Mesendoderm (in vitro differentiated cells): Measurements from ENCODE around the gene ACAT2.
A peak's percentile ranks its signal among the peaks of the same experiment; 100 is the strongest.
"Not testable (repeated sequence)": the region's sequence is repeated elsewhere in the genome, so short reads cannot be mapped to it uniquely, and the experiment has no call there.

ENCODE experiments used
- DNase-seq: peaks from one replicate; pipeline ENCODE4 v3.0.0; 2013
- H2AK5ac ChIP-seq: 2 replicates; pipeline ENCODE4 v1.6.1; 2013; ENCODE audit warnings: low read length, inconsistent platforms
- H2BK120ac ChIP-seq: 2 replicates; pipeline ENCODE4 v1.6.1; 2013; ENCODE audit warnings: low read depth, mild to moderate bottlenecking, low read length, moderate library complexity, mixed read lengths
- H2BK15ac ChIP-seq: replicated peaks from 2 replicates; pipeline ENCODE4 v1.6.1; 2013; ENCODE audit warnings: low read depth, mild to moderate bottlenecking, moderate library complexity
- H2BK5ac ChIP-seq: 2 replicates; pipeline ENCODE4 v1.6.1; 2013; ENCODE audit warnings: low read length, inconsistent platforms
- H3K18ac ChIP-seq: 2 replicates; pipeline ENCODE4 v1.6.1; 2013; ENCODE audit warnings: mild to moderate bottlenecking, low read length, mixed read lengths
- H3K23ac ChIP-seq: one replicate; pipeline ENCODE4 v1.6.1; 2013; ENCODE audit warnings: low read length
- H3K27ac ChIP-seq: 2 replicates; pipeline ENCODE4 v1.5.1; 2013; ENCODE audit warnings: low read depth, mild to moderate bottlenecking, inconsistent platforms, low read length, moderate library complexity
- H3K27me3 ChIP-seq: 2 replicates; pipeline ENCODE4 v1.6.1; 2013; ENCODE audit warnings: low read length, control low read depth, mild to moderate bottlenecking, inconsistent platforms; ENCODE audit not compliant: insufficient read depth, poor library complexity
- H3K36me3 ChIP-seq: 2 replicates; pipeline ENCODE4 v1.6.1; 2013; ENCODE audit warnings: low read length, inconsistent platforms; ENCODE audit not compliant: control insufficient read depth, insufficient read depth
- H3K4ac ChIP-seq: one replicate; pipeline ENCODE4 v1.6.1; 2013; ENCODE audit warnings: low read depth, mild to moderate bottlenecking, low read length, moderate library complexity
- H3K4me1 ChIP-seq: 2 replicates; pipeline ENCODE4 v1.6.1; 2013; ENCODE audit warnings: low read depth, low read length, inconsistent platforms; ENCODE audit not compliant: control insufficient read depth
- H3K4me2 ChIP-seq: 2 replicates; pipeline ENCODE4 v1.6.1; 2013; ENCODE audit warnings: low read length
- H3K4me3 ChIP-seq: 2 replicates; pipeline ENCODE4 v1.5.1; 2013; ENCODE audit warnings: mild to moderate bottlenecking, low read length
- H3K56ac ChIP-seq: one replicate; pipeline ENCODE4 v1.6.1; 2013; ENCODE audit warnings: low read length
- H3K79me1 ChIP-seq: 2 replicates; pipeline ENCODE4 v1.6.1; 2013; ENCODE audit warnings: low read length, inconsistent platforms
- H3K79me2 ChIP-seq: 2 replicates; pipeline ENCODE4 v1.6.1; 2013; ENCODE audit warnings: mild to moderate bottlenecking, low read length; ENCODE audit not compliant: control insufficient read depth, insufficient read depth
- H3K9ac ChIP-seq: 2 replicates; pipeline ENCODE4 v1.6.1; 2013; ENCODE audit warnings: low read length, inconsistent platforms
- H4K5ac ChIP-seq: one replicate; pipeline ENCODE4 v1.6.1; 2013; ENCODE audit warnings: low read length
- H4K8ac ChIP-seq: one replicate; pipeline ENCODE4 v1.6.1; 2013; ENCODE audit warnings: low read depth, mild to moderate bottlenecking, control low read depth, low read length, moderate library complexity
- WGBS: extraction: QIAGEN DNeasy Blood & Tissue Kit; methylation state at CpG from one replicate; pipeline ENCODE4 v1.1.7; 2013; ENCODE audit warnings: low lambda C conversion rate, missing lambda C conversion rate; ENCODE audit not compliant: insufficient coverage; ENCODE audit errors: extremely low coverage; 5-methylcytosine and 5-hydroxymethylcytosine counted together

Gene ACAT2

DNA sequence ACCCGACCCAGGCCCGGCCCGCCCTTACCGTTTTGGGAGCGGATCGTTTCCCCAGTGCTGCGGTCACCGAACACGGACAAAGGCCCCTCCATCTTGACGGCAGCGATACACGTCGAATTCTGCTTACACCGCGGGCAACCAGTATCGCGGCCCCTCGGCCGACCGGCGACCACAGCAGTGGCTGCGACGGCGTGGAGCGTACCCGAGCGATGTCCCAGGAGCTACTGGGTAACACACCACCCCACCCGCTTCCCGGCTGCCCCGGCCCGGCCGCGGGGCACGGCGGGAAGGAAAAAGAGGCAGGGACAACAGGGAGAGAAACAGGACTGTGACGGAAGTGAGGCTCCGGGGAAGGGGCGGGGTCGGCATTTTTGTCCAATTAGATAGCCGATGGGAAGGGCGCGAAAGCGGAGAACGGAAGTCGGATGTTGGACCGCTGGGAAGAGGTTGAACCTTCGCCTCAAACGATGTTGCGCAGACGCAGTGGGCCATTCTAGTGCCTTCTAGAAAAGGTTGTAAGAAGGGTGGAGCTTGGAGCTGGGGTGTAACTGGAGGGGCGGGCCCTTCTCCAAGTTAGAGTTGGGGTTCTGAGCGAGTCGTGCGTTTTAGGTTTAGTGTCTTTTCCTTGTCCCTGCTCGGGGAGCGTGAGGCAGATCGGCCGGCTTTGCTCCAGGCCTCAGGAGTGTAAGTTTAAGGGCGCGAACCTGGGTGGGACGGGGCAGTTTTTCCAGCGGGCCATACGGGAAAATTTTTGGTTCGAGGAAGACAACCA is 27.7 kb downstream of the ACAT2 start, which contains the start of gene TCP1:
TSS of gene TCP1 (minus strand) at position 226 of the 772 bp plus-strand sequence. CDS start at position 92, 134 bp downstream.
- H3K27me3 ChIP-seq: no peaks in the 10 kb centered on the region
- DNase-seq: peak; percentile 100
- no CpG with 5 or more reads among the region's 64 CpGs for WGBS
- no peak within 1 kb of the TSS for H2AK5ac ChIP-seq
- H3K4me1 ChIP-seq: no peaks in the 10 kb centered on the region
- H3K4me2 ChIP-seq: peak within 1 kb of the TSS; percentile 97
- peak within 1 kb of the TSS; percentile 93 for H3K18ac ChIP-seq
- H3K23ac ChIP-seq: peak within 1 kb of the TSS; percentile 90
- H3K79me2 ChIP-seq: peaks cover 58% of the 10 kb centered on the region
- H3K56ac ChIP-seq: peak within 1 kb of the TSS; percentile 98
- H3K27ac ChIP-seq: peak within 1 kb of the TSS; percentile 86
- peaks cover 5% of the 10 kb centered on the region for H3K79me1 ChIP-seq
- H2BK120ac ChIP-seq: peak within 1 kb of the TSS; percentile 55
- H4K8ac ChIP-seq: peak within 1 kb of the TSS; percentile 94
- no peak within 1 kb of the TSS for H4K5ac ChIP-seq
- H3K4ac ChIP-seq: peak within 1 kb of the TSS; percentile 99
- H3K9ac ChIP-seq: peak within 1 kb of the TSS; percentile 96
- H2BK15ac ChIP-seq: no peak within 1 kb of the TSS
- peak within 1 kb of the TSS; percentile 21 for H2BK5ac ChIP-seq
- H3K36me3 ChIP-seq: peaks cover 4% of the 10 kb centered on the region
- peak within 1 kb of the TSS; percentile 97 for H3K4me3 ChIP-seq

DNA sequence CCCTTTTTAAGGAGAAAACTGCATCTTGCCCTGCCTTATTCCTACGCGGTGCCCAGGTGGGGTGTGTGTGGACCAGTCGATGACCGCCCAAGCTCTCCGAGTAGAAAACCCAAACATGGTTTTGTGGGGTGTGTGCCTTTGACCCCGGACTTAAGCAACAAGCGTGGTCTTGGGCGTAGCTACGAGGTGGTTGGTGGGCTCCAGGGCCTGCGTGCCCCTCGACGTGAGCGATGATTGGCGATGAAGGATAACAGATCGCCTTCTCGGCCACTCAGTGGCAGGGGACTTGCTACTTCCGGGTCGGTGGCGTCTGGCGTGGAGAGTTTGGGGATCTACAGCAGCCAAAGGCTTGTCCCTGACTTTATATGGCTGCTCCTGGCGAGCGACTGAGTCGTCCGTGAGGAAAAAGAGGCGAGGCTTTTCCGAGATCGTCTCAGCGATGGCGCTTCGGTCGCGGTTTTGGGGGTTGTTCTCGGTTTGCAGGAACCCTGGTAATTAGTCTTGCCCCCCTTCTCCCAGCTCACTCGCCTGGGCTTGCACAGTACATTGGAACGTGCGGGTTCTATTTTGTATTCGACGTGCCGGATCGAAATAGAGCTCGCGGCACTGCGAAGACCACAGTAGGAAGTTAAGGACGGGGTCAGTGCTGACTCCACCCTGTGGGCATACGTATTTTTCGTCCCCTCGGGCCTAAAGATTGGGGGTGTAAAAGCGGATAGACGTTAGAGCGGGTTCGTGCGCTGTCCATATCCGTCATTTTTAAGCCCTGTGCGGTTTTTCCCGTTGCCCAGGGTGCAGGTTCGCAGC is 28.5 kb downstream of the ACAT2 start, which contains the start of gene MRPL18:
TSS of gene MRPL18 (plus strand) at position 319 of the 807 bp plus-strand sequence. CDS start at position 440, 121 bp downstream.
- peaks cover 5% of the 10 kb centered on the region for H3K79me1 ChIP-seq
- H3K36me3 ChIP-seq: peaks cover 3% of the 10 kb centered on the region
- WGBS: no CpG with 5 or more reads among the region's 56 CpGs

DNA sequence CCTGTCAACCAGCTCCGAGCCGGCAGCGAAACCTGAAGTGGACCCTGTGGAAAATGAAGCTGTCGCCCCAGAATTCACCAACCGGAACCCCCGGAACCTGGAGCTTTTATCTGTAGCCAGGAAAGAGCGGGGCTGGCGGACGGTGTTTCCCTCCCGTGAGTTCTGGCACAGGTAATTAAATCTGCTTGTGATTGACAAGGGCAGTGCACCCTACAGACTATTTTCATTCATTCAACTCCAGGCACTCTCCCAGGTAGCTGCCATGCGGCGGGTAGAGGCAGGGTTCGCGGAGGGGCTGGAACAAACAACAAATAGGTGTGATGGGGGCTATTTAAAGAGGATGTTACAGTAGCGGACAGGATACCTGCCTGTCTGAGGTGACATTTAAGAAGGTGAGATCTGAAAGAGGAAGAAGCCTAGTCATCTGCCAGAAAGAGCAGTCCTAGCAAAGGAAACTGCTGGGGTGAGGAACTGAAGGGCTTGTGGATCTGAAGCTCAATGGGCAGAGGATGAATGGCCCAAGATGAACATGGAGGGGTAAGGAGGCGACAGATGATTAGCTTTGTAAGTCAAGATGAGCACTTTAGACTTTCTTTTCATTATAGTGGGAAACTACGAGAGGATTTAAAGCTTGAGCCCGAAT is 29.2 kb downstream of the ACAT2 start:
- Histone ChIP-seq H4K5ac (no peak overlapping the region), H3K79me2 (peaks cover 49% of the 10 kb centered on the region), H3K18ac (peak overlapping the region; percentile 28), H3K56ac (peak overlapping the region; percentile 97), H3K9ac (peak overlapping the region; percentile 92), H3K36me3 (no peaks in the 10 kb centered on the region), H3K4me2 (peak overlapping the region; percentile 97), H3K4ac (peak overlapping the region; percentile 26), H3K4me3 (peak overlapping the region; percentile 97), H2BK5ac (no peak overlapping the region), H3K79me1 (peaks cover 4% of the 10 kb centered on the region), H2BK15ac (no peak overlapping the region), H4K8ac (no peak overlapping the region), H2AK5ac (no peak overlapping the region), H3K27me3 (no peaks in the 10 kb centered on the region), H3K23ac (no peak overlapping the region), H2BK120ac (peak overlapping the region; percentile 61), H3K27ac (no peak overlapping the region), H3K4me1 (no peaks in the 10 kb centered on the region)
- DNase-seq: peak; percentile 28
- no CpG with 5 or more reads among the region's 18 CpGs for WGBS

More for the DNA sequence above, 28.5 kb downstream of the ACAT2 start, which contains the start of gene MRPL18:
- Histone ChIP-seq H4K5ac (no peak within 1 kb of the TSS), H2AK5ac (no peak within 1 kb of the TSS), H3K23ac (peak within 1 kb of the TSS; percentile 90), H3K9ac (peak within 1 kb of the TSS; percentile 96), H3K27me3 (no peaks in the 10 kb centered on the region), H3K4me3 (peak within 1 kb of the TSS; percentile 97), H3K56ac (peak within 1 kb of the TSS; percentile 98), H2BK15ac (no peak within 1 kb of the TSS), H3K4me1 (no peaks in the 10 kb centered on the region), H3K4ac (peak within 1 kb of the TSS; percentile 99), H3K27ac (peak within 1 kb of the TSS; percentile 86), H2BK120ac (peak within 1 kb of the TSS; percentile 61), H3K79me2 (peaks cover 54% of the 10 kb centered on the region), H2BK5ac (peak within 1 kb of the TSS; percentile 21), H3K18ac (peak within 1 kb of the TSS; percentile 93), H3K4me2 (peak within 1 kb of the TSS; percentile 97), H4K8ac (peak within 1 kb of the TSS; percentile 94)
- DNase-seq: peak; percentile 99

DNA sequence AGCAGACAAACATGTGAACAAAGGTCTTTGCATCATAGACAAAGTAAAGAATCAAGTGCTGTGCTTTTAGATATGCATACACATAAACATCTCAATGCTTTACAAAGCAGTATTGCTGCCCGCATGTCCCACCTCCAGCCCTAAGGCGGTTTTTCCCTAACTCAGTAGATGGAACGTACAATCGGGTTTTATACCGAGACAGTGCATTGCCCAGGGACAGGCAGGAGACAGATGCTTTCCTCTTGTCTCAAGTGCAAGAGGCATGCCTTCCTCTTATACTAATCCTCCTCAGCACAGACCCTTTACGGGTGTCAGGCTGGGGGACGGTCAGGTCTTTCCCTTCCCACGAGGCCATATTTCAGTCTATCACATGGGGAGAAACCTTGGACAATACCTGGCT is 33.1 kb downstream of the ACAT2 start:
- not testable (repeated sequence) for DNase-seq, H3K9ac ChIP-seq, H3K27me3 ChIP-seq, H3K36me3 ChIP-seq, H2BK15ac ChIP-seq, H3K4me1 ChIP-seq, H3K23ac ChIP-seq, H4K8ac ChIP-seq, H3K79me1 ChIP-seq, H3K18ac ChIP-seq, H3K4ac ChIP-seq, H3K4me3 ChIP-seq, H2BK5ac ChIP-seq, H3K56ac ChIP-seq, H2BK120ac ChIP-seq, H4K5ac ChIP-seq, H3K27ac ChIP-seq, H3K4me2 ChIP-seq, H2AK5ac ChIP-seq
- no CpG with 5 or more reads among the region's 8 CpGs for WGBS
- peaks cover 20% of the 10 kb centered on the region for H3K79me2 ChIP-seq

DNA sequence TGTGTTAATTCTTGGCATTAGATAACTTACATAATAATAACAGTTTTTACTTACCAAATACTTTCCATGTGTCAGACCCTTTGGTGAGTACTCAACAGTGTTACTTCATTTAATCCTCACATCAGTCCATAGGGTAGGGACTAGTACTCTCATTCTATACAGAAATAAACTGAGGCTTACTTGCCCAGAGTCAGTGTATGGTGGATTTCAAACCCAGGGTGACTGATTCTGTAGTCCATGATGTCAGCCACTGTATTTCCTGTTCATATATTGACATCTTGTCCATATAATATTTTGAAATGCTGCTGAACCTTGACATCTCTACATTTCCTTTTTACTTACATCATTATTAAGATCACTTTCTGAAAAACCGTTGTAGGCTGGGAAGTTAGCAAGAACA is 35.7 kb downstream of the ACAT2 start:
- no peak overlapping the region for H3K4me2 ChIP-seq
- no peak overlapping the region for H3K23ac ChIP-seq
- peaks cover 5% of the 10 kb centered on the region for H3K79me2 ChIP-seq
- no peak overlapping the region for H3K4ac ChIP-seq
- no peak overlapping the region for H2BK5ac ChIP-seq
- H3K9ac ChIP-seq: no peak overlapping the region
- DNase-seq: no peak
- H3K4me3 ChIP-seq: no peak overlapping the region
- no CpG with 5 or more reads among the region's 1 CpG for WGBS
- no peak overlapping the region for H3K18ac ChIP-seq
- no peak overlapping the region for H3K56ac ChIP-seq
- no peaks in the 10 kb centered on the region for H3K27me3 ChIP-seq
- H2BK15ac ChIP-seq: no peak overlapping the region
- H3K27ac ChIP-seq: no peak overlapping the region
- H2AK5ac ChIP-seq: no peak overlapping the region
- peaks cover 5% of the 10 kb centered on the region for H3K36me3 ChIP-seq
- no peak overlapping the region for H2BK120ac ChIP-seq
- peaks cover under 1% of the 10 kb centered on the region for H3K79me1 ChIP-seq
- no peak overlapping the region for H4K5ac ChIP-seq
- no peaks in the 10 kb centered on the region for H3K4me1 ChIP-seq
- H4K8ac ChIP-seq: no peak overlapping the region
